Nephron progenitor cell (in vitro differentiated cells): Measurements from ENCODE around the gene TEDDM1.

Experiments used
- DNase-seq: peaks from one replicate; pipeline ENCODE4 v3.0.0; 2021
- H3K27ac Mint-ChIP-seq: 2 replicates; pipeline ENCODE4 v1.8.0; 2021; ENCODE audit warnings: mild to moderate bottlenecking, moderate library complexity, mixed read lengths
- H3K27me3 Mint-ChIP-seq: 2 replicates; pipeline ENCODE4 v1.8.0; 2021; ENCODE audit warnings: mild to moderate bottlenecking, low read depth, mixed read lengths; ENCODE audit not compliant: poor library complexity
- H3K36me3 Mint-ChIP-seq: 2 replicates; pipeline ENCODE4 v1.8.0; 2021; ENCODE audit warnings: low read depth, mixed read lengths
- H3K4me1 Mint-ChIP-seq: 2 replicates; pipeline ENCODE4 v1.8.0; 2021; ENCODE audit warnings: mixed read lengths
- H3K4me3 Mint-ChIP-seq: 2 replicates; pipeline ENCODE4 v1.8.0; 2021; ENCODE audit warnings: mild to moderate bottlenecking, moderate library complexity, mixed read lengths
- H3K9me3 Mint-ChIP-seq: 2 replicates; pipeline ENCODE4 v1.8.0; 2021; ENCODE audit warnings: mild to moderate bottlenecking, moderate library complexity, mixed read lengths
- TF ChIP-seq, protein P1 (sequence below): fragments of 200-600 bp; sonication (generic); IDR thresholded peaks from 2 replicates; pipeline ENCODE4 v1.5.0; 2021; ENCODE audit warnings: antibody characterized with exemption

TEDDM1 gene

DNA sequence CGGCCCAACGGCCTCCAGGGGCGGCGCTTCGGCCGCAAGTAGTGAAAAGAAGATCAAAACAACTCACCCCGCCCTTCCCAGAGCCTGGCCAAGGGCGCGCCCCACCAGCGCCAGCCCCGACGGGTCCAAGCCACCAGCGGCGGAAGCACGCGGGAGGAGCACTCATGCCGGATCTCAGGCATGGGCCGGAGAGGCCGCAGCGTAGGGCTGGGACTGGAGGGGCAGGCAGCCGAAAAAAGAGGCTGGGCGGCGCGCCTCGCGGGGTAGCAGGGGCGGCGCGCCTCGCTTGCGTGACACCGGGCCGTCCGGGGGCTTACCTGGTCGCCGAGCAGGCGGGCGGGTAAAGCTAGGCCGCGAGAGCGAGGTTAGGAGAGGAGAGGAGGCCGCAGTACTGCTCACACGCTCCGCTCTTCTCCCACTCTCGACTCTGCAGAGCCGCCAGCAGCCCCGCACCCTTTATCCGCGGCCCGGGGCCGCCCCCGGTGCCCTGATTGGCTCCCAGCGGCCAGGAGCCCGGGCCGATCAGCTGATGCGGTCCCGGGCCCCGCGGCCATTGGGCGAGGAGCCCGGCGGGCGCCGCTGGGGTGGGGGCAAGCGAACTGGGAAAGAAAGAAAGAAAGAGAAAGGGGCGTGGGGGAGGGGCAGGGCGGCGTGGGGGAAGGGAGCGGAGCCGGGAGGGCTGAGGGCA lies 9.0 kb downstream of the TEDDM1 start, which contains the start of gene GLUL:
TSS of gene GLUL (minus strand) at position 429 of the 688 bp plus-strand sequence. CDS start 3,053 bp downstream, outside the sequence.
- TF ChIP-seq, protein P1, sequence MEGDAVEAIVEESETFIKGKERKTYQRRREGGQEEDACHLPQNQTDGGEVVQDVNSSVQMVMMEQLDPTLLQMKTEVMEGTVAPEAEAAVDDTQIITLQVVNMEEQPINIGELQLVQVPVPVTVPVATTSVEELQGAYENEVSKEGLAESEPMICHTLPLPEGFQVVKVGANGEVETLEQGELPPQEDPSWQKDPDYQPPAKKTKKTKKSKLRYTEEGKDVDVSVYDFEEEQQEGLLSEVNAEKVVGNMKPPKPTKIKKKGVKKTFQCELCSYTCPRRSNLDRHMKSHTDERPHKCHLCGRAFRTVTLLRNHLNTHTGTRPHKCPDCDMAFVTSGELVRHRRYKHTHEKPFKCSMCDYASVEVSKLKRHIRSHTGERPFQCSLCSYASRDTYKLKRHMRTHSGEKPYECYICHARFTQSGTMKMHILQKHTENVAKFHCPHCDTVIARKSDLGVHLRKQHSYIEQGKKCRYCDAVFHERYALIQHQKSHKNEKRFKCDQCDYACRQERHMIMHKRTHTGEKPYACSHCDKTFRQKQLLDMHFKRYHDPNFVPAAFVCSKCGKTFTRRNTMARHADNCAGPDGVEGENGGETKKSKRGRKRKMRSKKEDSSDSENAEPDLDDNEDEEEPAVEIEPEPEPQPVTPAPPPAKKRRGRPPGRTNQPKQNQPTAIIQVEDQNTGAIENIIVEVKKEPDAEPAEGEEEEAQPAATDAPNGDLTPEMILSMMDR, result no peak
- peak; percentile 95 for DNase-seq
- Mint-ChIP-seq H3K27ac (peak within 1 kb of the TSS; percentile 100), H3K4me1 (peaks cover 69% of the 10 kb centered on the region), H3K36me3 (peaks cover 39% of the 10 kb centered on the region), H3K27me3 (peaks cover 3% of the 10 kb centered on the region), H3K9me3 (no peaks in the 10 kb centered on the region), H3K4me3 (peak within 1 kb of the TSS; percentile 100)

DNA sequence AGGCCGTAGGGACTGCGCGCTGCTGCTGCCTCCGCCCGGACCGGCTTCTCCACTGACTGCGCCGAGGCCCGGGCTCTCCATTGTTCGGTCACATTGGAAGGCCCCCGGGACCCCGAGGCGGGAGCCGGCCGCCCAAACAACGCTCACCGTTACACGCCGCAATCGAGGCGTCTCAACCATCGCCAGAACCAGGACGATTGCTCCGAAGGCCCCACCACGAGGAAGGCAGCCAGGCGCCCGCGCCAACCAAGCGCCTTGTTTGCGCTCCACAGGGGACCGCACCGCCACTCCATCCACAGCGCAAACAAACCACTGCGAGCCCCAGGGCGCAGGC lies 9.5 kb downstream of the TEDDM1 start:
- Mint-ChIP-seq H3K27me3 (peaks cover 3% of the 10 kb centered on the region), H3K4me3 (peak overlapping the region; percentile 100), H3K4me1 (peaks cover 64% of the 10 kb centered on the region), H3K9me3 (no peaks in the 10 kb centered on the region), H3K27ac (peak overlapping the region; percentile 100), H3K36me3 (peaks cover 44% of the 10 kb centered on the region)
- TF ChIP-seq, protein P1, result no peak
- no peak for DNase-seq

GRCh38 chr1:182389619-182390047 lies 10.8 kb downstream of the TEDDM1 start:
- peak overlapping the region; percentile 99 for H3K27ac Mint-ChIP-seq
- H3K27me3 Mint-ChIP-seq, result peaks cover 3% of the 10 kb centered on the region
- H3K4me3 Mint-ChIP-seq, result peak overlapping the region; percentile 100
- DNase-seq, result no peak
- no peaks in the 10 kb centered on the region for H3K9me3 Mint-ChIP-seq
- peaks cover 59% of the 10 kb centered on the region for H3K4me1 Mint-ChIP-seq
- TF ChIP-seq, protein P1, result no peak
- peaks cover 58% of the 10 kb centered on the region for H3K36me3 Mint-ChIP-seq

GRCh38 chr1:182388392-182389134 lies 11.9 kb downstream of the TEDDM1 start:
- TF ChIP-seq, protein P1, result no peak
- Mint-ChIP-seq H3K9me3 (no peaks in the 10 kb centered on the region), H3K27ac (peak overlapping the region; percentile 99), H3K27me3 (peaks cover 3% of the 10 kb centered on the region), H3K4me3 (peak overlapping the region; percentile 100), H3K4me1 (peaks cover 50% of the 10 kb centered on the region), H3K36me3 (peaks cover 68% of the 10 kb centered on the region)
- no peak for DNase-seq

- Mint-ChIP-seq H3K36me3 (peaks cover 78% of the 10 kb centered on the region), H3K4me1 (peaks cover 40% of the 10 kb centered on the region), H3K9me3 (no peaks in the 10 kb centered on the region), H3K27me3 (peaks cover 3% of the 10 kb centered on the region), H3K4me3 (peak overlapping the region; percentile 100), H3K27ac (no peak overlapping the region)
- DNase-seq, result no peak
- TF ChIP-seq, protein P1, result no peak
Observed at GRCh38 chr1:182387566-182387965, 12.9 kb downstream of the TEDDM1 start.
